ENCODE measurements around the gene TMEM92.
"Not testable (repeated sequence)": the region's sequence is repeated elsewhere in the genome, so short reads cannot be mapped to it uniquely, and the experiment has no call there.

The TMEM92 gene

GRCh38 chr17:50262001-50262794 lies 12.1 kb upstream of the TMEM92 start:
- no peak for DNase-seq

- DNase-seq: peak; percentile 55
These were observed 10.7 kb upstream of the TMEM92 start for GRCh38 chr17:50263331-50264262.

- DNase-seq: peak; percentile 66
These were observed 9.8 kb upstream of the TMEM92 start for GRCh38 chr17:50264263-50265113.

GRCh38 chr17:50265212-50265611 lies 9.1 kb upstream of the TMEM92 start:
- DNase-seq: peak; percentile 48

- no peak for DNase-seq
These were observed 8.5 kb upstream of the TMEM92 start for GRCh38 chr17:50265690-50266315.

GRCh38 chr17:50266384-50267073 lies 7.7 kb upstream of the TMEM92 start:
- peak; percentile 90 for DNase-seq

- peak; percentile 93 for DNase-seq
These were observed 7.0 kb upstream of the TMEM92 start for GRCh38 chr17:50267074-50267841.

- peak; percentile 68 for DNase-seq
These were observed 6.2 kb upstream of the TMEM92 start for GRCh38 chr17:50268026-50268425.

GRCh38 chr17:50268743-50269275 lies 5.5 kb upstream of the TMEM92 start:
- DNase-seq: peak; percentile 57

- DNase-seq: peak; percentile 83
These were observed 4.5 kb upstream of the TMEM92 start for GRCh38 chr17:50269477-50270434.

- DNase-seq: peak; percentile 69
These were observed 3.6 kb upstream of the TMEM92 start for GRCh38 chr17:50270435-50271362.

- not testable (repeated sequence) for DNase-seq
These were observed 2.9 kb upstream of the TMEM92 start for GRCh38 chr17:50271363-50271750.

GRCh38 chr17:50272246-50272645 lies 2.0 kb upstream of the TMEM92 start:
- DNase-seq: peak; percentile 49

GRCh38 chr17:50272711-50273653 lies 1.3 kb upstream of the TMEM92 start:
- DNase-seq: peak; percentile 85

GRCh38 chr17:50273654-50274040 lies 619 bp upstream of the TMEM92 start:
- no peak for DNase-seq

GRCh38 chr17:50274897-50275221 lies 593 bp downstream of the TMEM92 start:
- DNase-seq: no peak

- no peak for DNase-seq
These were observed 1.0 kb downstream of the TMEM92 start for GRCh38 chr17:50275279-50275678.
